Left cardiac atrium (tissue), 4 donors: Measurements from ENCODE around the gene LAP3. TPM values are rescaled to one million over a fixed set of nuclear protein-coding genes. Genes with fewer than 3 reads are reported as not detected.

Experiments
- ATAC-seq, 2 donors: fragments of 200-7000 bp; cut with Tn5 transposase; one replicate each; pipeline ENCODE4 v1.9.1; 2020; ENCODE audit warnings: mild to moderate bottlenecking in 2 of 2, moderate library complexity in 2 of 2
- DNase-seq: peaks from one replicate; pipeline ENCODE4 v3.0.0-alpha.2; 2020
- intact Hi-C, 2 donors: fragments of 100-400 bp; cut with DNase I; formaldehyde crosslinking; loops; one replicate each; pipeline versions ENCODE4 v1.14.1 to v1.15.1; 2022 to 2023
- total RNA-seq, 2 donors: library from RNA; stranded (reverse); fragmentation: NEBNext Ultra II Directional; extraction: Animal tissue kit (Norgen Biotek cat#: 25700); gene quantifications; one replicate each; pipeline ENCODE4 v1.2.1, GENCODE V29; 2021
- donor health status: DM: no; HTN: yes; CAD: no.
- donor health status: DM: no; HTN: yes; CAD: no; lungs with severe emphysema.
- donor health status: DM: yes; HTN: yes; CAD: no.
- donor health status: Dilated cardiomyopathy.

LAP3 gene
- total RNA-seq, 2 donors from 2014 or later = 60.6 to 76.8 TPM

- DNase-seq = no peak
Measured at GRCh38 chr4:17650406-17650805, 73.4 kb downstream of the LAP3 start.

GRCh38 chr4:17654701-17655100 lies 77.7 kb downstream of the LAP3 start:
- DNase-seq = no peak
- no peak for ATAC-seq
- intact Hi-C loops = no loop called here

More at GRCh38 chr4:17650406-17650805, 73.4 kb downstream of the LAP3 start:
- ATAC-seq = no peak
- intact Hi-C loops = no loop called here

- intact Hi-C loops = no loop called here
- ATAC-seq (no peak), DNase-seq (no peak)
Measured at GRCh38 chr4:17657090-17657489, 80.1 kb downstream of the LAP3 start.

Other genes starting within 250 kb of the LAP3 start
- gene QDPR, start 65.1 kb upstream of the LAP3 start, total RNA-seq = 10 to 100 TPM; 38.3 to 45.4 TPM
- gene CLRN2, start 62.0 kb upstream of the LAP3 start, total RNA-seq = not detected
- gene MED28, start 37.4 kb downstream of the LAP3 start, total RNA-seq = 10 to 100 TPM; 25.8 to 28.9 TPM
- gene FAM184B, start 204.4 kb downstream of the LAP3 start, total RNA-seq = under 1 TPM in 1 of 2 donors, not detected in 1; 0.03 TPM
- gene DCAF16, start 233.6 kb downstream of the LAP3 start, total RNA-seq = 10 to 100 TPM; 15.4 to 21.2 TPM
- gene NCAPG, start 233.8 kb downstream of the LAP3 start, total RNA-seq = 1 to 10 TPM in 1 of 2 donors, under 1 TPM in 1; 0.24 to 1.8 TPM